Measurements from ENCODE around the gene SPATA6.

GRCh38 chr1:48506870-48507269, 34.9 kb upstream of the SPATA6 start:
- no peak for TF ChIP-seq CTCF (IDR thresholded peaks at IDR 0.05)
- no peak for TF ChIP-seq EZH2 (IDR thresholded peaks at IDR 0.05; ENCODE audit: borderline replicate concordance, insufficient read depth, low read depth, low read length, poor library complexity, severe bottlenecking)
